K562 (cell line): ENCODE results near the gene VIPR2.

Experiments
- CBFA2T2 ChIP-seq: fragments of 450-650 bp; conservative IDR thresholded peaks from 2 replicates; pipeline ENCODE4 v1.6.1; 2017; ENCODE audit warnings: mild to moderate bottlenecking
- FOXA1 ChIP-seq: fragments of 450-650 bp; IDR thresholded peaks from 2 replicates; pipeline ENCODE4 v1.6.1; 2016; ENCODE audit warnings: mild to moderate bottlenecking, borderline replicate concordance
- HINFP ChIP-seq: fragments of 450-650 bp; conservative IDR thresholded peaks from 2 replicates; pipeline ENCODE4 v1.6.1; 2016; ENCODE audit warnings: missing genetic modification characterization, low read depth, mild to moderate bottlenecking, control low read depth, missing compliant biosample characterization
- RAD21 ChIP-seq, 2 experiments: fragments of 250-450 bp in 1 of 2; fragments of 450-650 bp in 1 of 2; sonication (Bioruptor Pico) in 1 of 2; formaldehyde crosslinking in 1 of 2; IDR thresholded peaks in 1 of 2; conservative IDR thresholded peaks in 1 of 2; 2 replicates each; pipeline versions ENCODE4 v1.4.0 to v1.8.0; 2020 to 2022; ENCODE audit warnings: mild to moderate bottlenecking in 2 of 2, moderate library complexity in 1 of 2
- SIX5 ChIP-seq, 2 experiments: IDR thresholded peaks; 2 replicates each; pipeline ENCODE4 v1.6.1; 2011; ENCODE audit warnings: low read length in 2 of 2, borderline replicate concordance in 1 of 2, low read depth in 1 of 2, mild to moderate bottlenecking in 1 of 2, moderate library complexity in 1 of 2; ENCODE audit not compliant: insufficient read depth in 1 of 2
- ZBTB26 ChIP-seq: fragments of 450-650 bp; formaldehyde crosslinking; IDR thresholded peaks from 2 replicates; pipeline ENCODE4 v1.4.0; 2022; ENCODE audit warnings: missing genetic modification characterization
- ZNF707 ChIP-seq: fragments of 250-450 bp; sonication (Bioruptor Pico); conservative IDR thresholded peaks from 2 replicates; pipeline ENCODE4 v1.8.0; 2022; ENCODE audit warnings: inconsistent platforms, mild to moderate bottlenecking, moderate library complexity
- TF ChIP-seq, protein P1 (sequence below), 3 experiments: IDR thresholded peaks in 2 of 3; conservative IDR thresholded peaks in 1 of 3; 2 replicates each; pipeline ENCODE4 v1.5.1; 2011 to 2012; ENCODE audit warnings: low read length in 3 of 3, mild to moderate bottlenecking in 3 of 3, control low read depth in 2 of 3, improper control_type of control experiment in 1 of 3, inconsistent platforms in 1 of 3, low read depth in 1 of 3, mixed read lengths in 1 of 3, moderate library complexity in 1 of 3; ENCODE audit not compliant: insufficient read depth in 2 of 3

DNA sequence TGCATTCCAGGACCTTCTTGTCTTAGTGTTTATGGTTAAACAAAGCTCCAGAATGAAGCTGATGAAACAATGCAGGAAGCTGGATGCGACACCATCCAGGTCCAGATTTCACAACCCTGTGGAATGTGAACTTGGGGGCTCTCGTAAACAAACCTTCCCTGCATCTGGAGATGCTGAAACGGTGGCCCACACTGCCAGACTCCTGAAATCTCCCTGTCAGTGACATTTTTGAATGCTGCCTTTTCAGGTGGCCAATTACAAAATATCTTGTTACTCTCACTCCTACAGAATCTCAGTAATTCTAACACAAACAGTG lies 18.8 kb downstream of the VIPR2 start:
- TF ChIP-seq CBFA2T2, result no peak
- TF ChIP-seq ZNF707 (CRISPR knock-in tag), result no peak
- TF ChIP-seq, protein P1, sequence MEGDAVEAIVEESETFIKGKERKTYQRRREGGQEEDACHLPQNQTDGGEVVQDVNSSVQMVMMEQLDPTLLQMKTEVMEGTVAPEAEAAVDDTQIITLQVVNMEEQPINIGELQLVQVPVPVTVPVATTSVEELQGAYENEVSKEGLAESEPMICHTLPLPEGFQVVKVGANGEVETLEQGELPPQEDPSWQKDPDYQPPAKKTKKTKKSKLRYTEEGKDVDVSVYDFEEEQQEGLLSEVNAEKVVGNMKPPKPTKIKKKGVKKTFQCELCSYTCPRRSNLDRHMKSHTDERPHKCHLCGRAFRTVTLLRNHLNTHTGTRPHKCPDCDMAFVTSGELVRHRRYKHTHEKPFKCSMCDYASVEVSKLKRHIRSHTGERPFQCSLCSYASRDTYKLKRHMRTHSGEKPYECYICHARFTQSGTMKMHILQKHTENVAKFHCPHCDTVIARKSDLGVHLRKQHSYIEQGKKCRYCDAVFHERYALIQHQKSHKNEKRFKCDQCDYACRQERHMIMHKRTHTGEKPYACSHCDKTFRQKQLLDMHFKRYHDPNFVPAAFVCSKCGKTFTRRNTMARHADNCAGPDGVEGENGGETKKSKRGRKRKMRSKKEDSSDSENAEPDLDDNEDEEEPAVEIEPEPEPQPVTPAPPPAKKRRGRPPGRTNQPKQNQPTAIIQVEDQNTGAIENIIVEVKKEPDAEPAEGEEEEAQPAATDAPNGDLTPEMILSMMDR (IDR thresholded peaks at IDR 0.05 in 2 of 3, conservative IDR thresholded peaks at IDR 0.05 in 1 of 3; ENCODE audit: insufficient read depth in 2 of 3, low read depth in 1 of 3, low read length in 3 of 3), result no peak
- TF ChIP-seq HINFP, result no peak
- no peak for TF ChIP-seq FOXA1
- TF ChIP-seq RAD21 (CRISPR knock-in tag; conservative IDR thresholded peaks at IDR 0.05 in 1 of 2, IDR thresholded peaks at IDR 0.05 in 1 of 2), result no peak
- no peak for TF ChIP-seq ZBTB26 (CRISPR knock-in tag)
- TF ChIP-seq SIX5 (IDR thresholded peaks at IDR 0.05; ENCODE audit: borderline replicate concordance in 1 of 2, insufficient read depth in 1 of 2, low read depth in 1 of 2, low read length in 2 of 2), result no peak
